Activated B cell treated with CpG ODN at 0.5 μM for 24 hours (primary cell): ENCODE data around the gene NEDD9. TPM values are rescaled to one million over a fixed set of nuclear protein-coding genes. Genes with fewer than 3 reads are reported as not detected.
A peak's percentile ranks its signal among the peaks of the same experiment; 100 is the strongest.

ENCODE experiments used
- ATAC-seq: fragments of 200-7000 bp; cut with Tn5 transposase; one replicate; pipeline ENCODE4 v1.10.0; 2021; ENCODE audit warnings: low read depth, mild to moderate bottlenecking, moderate library complexity
- CTCF ChIA-PET: fragments of 350-600 bp; sonication (Branson Sonifier 250); formaldehyde crosslinking; loops from one replicate; lab custom pipeline; 2021; ENCODE audit warnings: antibody characterized with exemption; lab: Charles Lee
- POLR2A ChIA-PET: fragments of 350-600 bp; sonication (Branson Sonifier 250); formaldehyde crosslinking; loops from one replicate; lab custom pipeline; 2021; ENCODE audit warnings: antibody characterized with exemption; lab: Charles Lee
- DNase-seq: peaks from one replicate; pipeline ENCODE4 v3.0.0; 2022
- H3K27ac Mint-ChIP-seq: one replicate; pipeline ENCODE4 v1.8.0; 2020; ENCODE audit warnings: mixed read lengths
- H3K27me3 Mint-ChIP-seq: one replicate; pipeline ENCODE4 v1.8.0; 2021; ENCODE audit warnings: mixed read lengths
- H3K36me3 Mint-ChIP-seq: one replicate; pipeline ENCODE4 v1.8.0; 2021; ENCODE audit warnings: low read depth, mixed read lengths
- H3K4me1 Mint-ChIP-seq: one replicate; pipeline ENCODE4 v1.8.0; 2021; ENCODE audit warnings: mixed read lengths
- H3K4me3 Mint-ChIP-seq: one replicate; pipeline ENCODE4 v1.8.0; 2020; ENCODE audit warnings: mild to moderate bottlenecking, mixed read lengths
- H3K9me3 Mint-ChIP-seq: one replicate; pipeline ENCODE4 v1.8.0; 2020; ENCODE audit warnings: mixed read lengths
- intact Hi-C: fragments of 100-400 bp; cut with micrococcal nuclease; formaldehyde crosslinking; loops from one replicate; pipeline ENCODE4 v1.15.1; 2024
- total RNA-seq: library from RNA; stranded (reverse); gene quantifications from 2 replicates; pipeline ENCODE4 v1.2.3, GENCODE V29; 2022
- TF ChIP-seq, protein P1 (sequence below): fragments of 200-600 bp; IDR thresholded peaks from one replicate; pipeline ENCODE4 v1.8.0; 2022; ENCODE audit warnings: antibody characterized with exemption, mild to moderate bottlenecking

The NEDD9 gene
- total RNA-seq, 1 donor from 2014 or later: 61.9 TPM

DNA sequence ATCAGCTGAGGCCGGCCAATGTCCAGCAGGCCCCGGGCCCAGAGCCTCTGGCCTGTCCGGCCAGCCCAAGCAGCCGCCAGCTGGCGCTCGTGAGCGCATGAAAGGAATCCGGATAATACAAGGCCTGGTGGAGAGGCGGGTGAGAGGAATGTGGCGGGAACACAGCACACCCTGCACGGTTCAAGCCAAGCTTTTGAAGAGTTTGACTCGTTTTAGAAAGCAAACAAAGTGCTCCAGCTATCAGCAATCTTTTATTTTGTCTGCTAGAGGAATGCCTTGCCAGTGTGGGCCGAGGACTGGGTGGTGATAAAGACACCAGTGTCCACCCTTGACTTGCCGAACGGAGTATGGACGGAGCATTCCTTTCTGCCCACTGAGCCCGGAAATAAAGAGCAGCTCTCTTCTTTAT is 9.3 kb upstream of the NEDD9 start:
- DNase-seq (no peak), ATAC-seq (no peak)
- ChIA-PET POLR2A (interaction anchor here (0.7 kb wide), 2 partner anchors 93 to 187 kb away, joined by 3 to 4 read pairs; no protein-coding TSS in a partner anchor), CTCF (no interaction called here)
- H3K4me1 Mint-ChIP-seq: peaks cover 12% of the 10 kb centered on the region
- H3K27me3 Mint-ChIP-seq: no peaks in the 10 kb centered on the region
- H3K4me3 Mint-ChIP-seq: no peak overlapping the region
- TF ChIP-seq, protein P1, sequence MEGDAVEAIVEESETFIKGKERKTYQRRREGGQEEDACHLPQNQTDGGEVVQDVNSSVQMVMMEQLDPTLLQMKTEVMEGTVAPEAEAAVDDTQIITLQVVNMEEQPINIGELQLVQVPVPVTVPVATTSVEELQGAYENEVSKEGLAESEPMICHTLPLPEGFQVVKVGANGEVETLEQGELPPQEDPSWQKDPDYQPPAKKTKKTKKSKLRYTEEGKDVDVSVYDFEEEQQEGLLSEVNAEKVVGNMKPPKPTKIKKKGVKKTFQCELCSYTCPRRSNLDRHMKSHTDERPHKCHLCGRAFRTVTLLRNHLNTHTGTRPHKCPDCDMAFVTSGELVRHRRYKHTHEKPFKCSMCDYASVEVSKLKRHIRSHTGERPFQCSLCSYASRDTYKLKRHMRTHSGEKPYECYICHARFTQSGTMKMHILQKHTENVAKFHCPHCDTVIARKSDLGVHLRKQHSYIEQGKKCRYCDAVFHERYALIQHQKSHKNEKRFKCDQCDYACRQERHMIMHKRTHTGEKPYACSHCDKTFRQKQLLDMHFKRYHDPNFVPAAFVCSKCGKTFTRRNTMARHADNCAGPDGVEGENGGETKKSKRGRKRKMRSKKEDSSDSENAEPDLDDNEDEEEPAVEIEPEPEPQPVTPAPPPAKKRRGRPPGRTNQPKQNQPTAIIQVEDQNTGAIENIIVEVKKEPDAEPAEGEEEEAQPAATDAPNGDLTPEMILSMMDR: no peak
- peaks cover 59% of the 10 kb centered on the region for H3K36me3 Mint-ChIP-seq
- no peaks in the 10 kb centered on the region for H3K9me3 Mint-ChIP-seq
- no peak overlapping the region for H3K27ac Mint-ChIP-seq
- intact Hi-C loops: loop anchor here (1.0 kb wide), 1 partner anchor 7 kb away; no protein-coding TSS in a partner anchor

DNA sequence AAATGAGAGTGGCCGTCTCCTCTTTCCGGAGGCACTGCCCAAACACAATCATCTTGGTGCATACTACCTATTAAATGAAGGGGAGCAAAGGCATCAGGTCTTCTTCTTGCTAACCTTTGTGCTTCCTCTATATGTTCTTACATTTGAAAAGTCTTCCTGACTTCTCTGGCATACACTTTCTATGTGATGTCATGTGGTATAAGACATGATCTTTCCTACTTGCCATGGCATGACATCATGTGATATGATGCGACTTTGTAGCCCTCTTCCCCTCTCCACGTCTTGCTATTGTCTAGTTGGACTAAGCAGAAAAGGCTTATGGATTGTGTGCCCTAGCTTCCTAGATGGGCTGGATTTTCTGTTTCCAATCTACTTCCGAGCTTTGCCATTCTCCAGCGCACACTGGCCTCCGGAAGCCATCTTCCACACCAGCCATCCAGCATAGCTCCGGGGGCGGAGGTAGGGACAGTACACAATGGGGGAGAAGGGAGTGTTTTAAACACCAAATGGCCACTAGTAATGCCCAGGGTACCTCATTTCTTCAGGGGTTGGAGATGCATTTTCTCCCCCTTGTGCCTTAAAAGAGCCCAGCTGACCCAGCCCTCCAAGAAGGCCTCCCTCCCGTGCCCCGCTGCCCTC is 8.8 kb upstream of the NEDD9 start:
- CTCF ChIA-PET: no interaction called here
- Mint-ChIP-seq H3K27me3 (no peaks in the 10 kb centered on the region), H3K4me3 (no peak overlapping the region), H3K36me3 (peaks cover 58% of the 10 kb centered on the region), H3K9me3 (no peaks in the 10 kb centered on the region), H3K27ac (no peak overlapping the region), H3K4me1 (peaks cover 18% of the 10 kb centered on the region)
- TF ChIP-seq, protein P1: no peak
- DNase-seq (no peak), ATAC-seq (no peak)
- POLR2A ChIA-PET: no interaction called here
- intact Hi-C loops: no loop called here

DNA sequence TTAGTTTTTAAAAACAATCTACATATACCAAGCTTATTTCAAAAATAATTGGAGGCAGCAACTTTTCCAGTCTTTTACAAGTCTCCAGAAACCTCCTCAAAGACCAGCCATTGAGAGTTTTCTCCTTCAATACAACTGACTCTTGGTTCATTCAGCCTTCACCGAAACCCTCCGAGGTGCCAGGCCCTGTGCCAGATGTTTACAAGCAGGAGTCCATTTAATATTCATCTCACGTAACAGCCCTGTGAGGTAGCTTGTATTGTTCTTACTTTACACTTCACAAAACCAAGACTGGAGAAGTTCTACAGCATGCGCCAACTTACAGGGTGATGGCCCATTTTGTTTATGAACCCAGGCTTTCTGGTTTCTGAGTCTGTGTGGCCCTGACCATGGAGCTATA is 5.5 kb upstream of the NEDD9 start:
- Mint-ChIP-seq H3K9me3 (no peaks in the 10 kb centered on the region), H3K4me3 (no peak overlapping the region), H3K36me3 (peaks cover 39% of the 10 kb centered on the region), H3K4me1 (peaks cover 29% of the 10 kb centered on the region), H3K27ac (no peak overlapping the region), H3K27me3 (no peaks in the 10 kb centered on the region)
- ChIA-PET CTCF (no interaction called here), POLR2A (no interaction called here)
- ATAC-seq (no peak), DNase-seq (no peak)
- TF ChIP-seq, protein P1: no peak
- intact Hi-C loops: loop anchor here (2.0 to 10.0 kb wide), 2 partner anchors 15 to 403 kb away; partner anchors contain the start of gene MAK

DNA sequence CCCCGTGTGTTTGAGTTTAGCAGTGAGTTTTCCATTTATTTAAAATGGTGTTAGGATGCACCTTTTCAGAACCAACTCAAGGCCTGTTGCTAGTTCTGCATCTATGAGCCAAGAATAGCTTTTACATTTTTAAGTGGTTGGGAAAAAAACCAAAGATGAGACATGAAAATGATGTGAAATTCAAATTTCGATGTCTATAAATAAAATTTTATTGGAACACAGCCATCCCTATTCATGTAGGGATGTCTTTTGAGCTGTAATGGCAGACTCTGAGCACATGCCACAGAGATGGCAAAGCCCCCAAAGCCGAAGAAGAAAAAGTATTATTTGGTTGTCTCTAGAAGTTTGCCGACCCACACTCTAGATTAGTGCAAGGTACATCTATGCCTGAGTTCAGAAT is 5.0 kb upstream of the NEDD9 start:
- intact Hi-C loops: loop anchor here (2.0 to 10.0 kb wide), 2 partner anchors 15 to 403 kb away; partner anchors contain the start of gene MAK
- Mint-ChIP-seq H3K36me3 (peaks cover 38% of the 10 kb centered on the region), H3K4me3 (no peak overlapping the region), H3K4me1 (peaks cover 34% of the 10 kb centered on the region), H3K27me3 (no peaks in the 10 kb centered on the region), H3K9me3 (no peaks in the 10 kb centered on the region), H3K27ac (no peak overlapping the region)
- no peak for DNase-seq
- ATAC-seq: no peak
- TF ChIP-seq, protein P1: no peak
- CTCF ChIA-PET: no interaction called here
- POLR2A ChIA-PET: interaction anchor here (0.8 kb wide), 1 partner anchor 99 kb away, joined by 3 read pairs; no protein-coding TSS in a partner anchor

DNA sequence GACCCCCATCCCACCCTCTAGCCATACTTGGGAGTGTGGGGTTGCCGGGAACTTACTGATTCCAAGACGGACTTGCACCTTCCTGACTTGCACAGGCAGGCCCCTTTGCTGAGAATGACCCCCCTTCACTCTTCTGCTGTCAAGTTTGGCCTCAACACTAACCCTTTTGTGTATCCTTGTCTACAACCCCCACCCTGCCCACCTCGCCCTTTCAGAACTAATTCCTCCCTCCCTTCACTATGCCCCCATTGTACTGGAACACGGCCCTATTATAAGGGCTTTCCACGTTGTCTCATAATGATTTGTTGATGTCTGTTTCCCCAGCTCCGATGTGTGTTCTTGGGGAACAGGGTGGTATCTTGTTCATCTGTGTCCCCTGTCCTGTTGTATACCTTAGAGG is 4.4 kb upstream of the NEDD9 start:
- Mint-ChIP-seq H3K4me3 (no peak overlapping the region), H3K9me3 (no peaks in the 10 kb centered on the region), H3K36me3 (peaks cover 33% of the 10 kb centered on the region), H3K27ac (peak overlapping the region; percentile 72), H3K27me3 (no peaks in the 10 kb centered on the region), H3K4me1 (peaks cover 39% of the 10 kb centered on the region)
- TF ChIP-seq, protein P1: no peak
- DNase-seq (no peak), ATAC-seq (no peak)
- POLR2A ChIA-PET: interaction anchor here (0.8 kb wide), 1 partner anchor 99 kb away, joined by 3 read pairs; no protein-coding TSS in a partner anchor
- intact Hi-C loops: loop anchor here (2.0 to 10.0 kb wide), 2 partner anchors 16 to 402 kb away; partner anchors contain the start of gene MAK
- CTCF ChIA-PET: no interaction called here
